ENCODE results near the gene ATF5. TPM values are rescaled to one million over a fixed set of nuclear protein-coding genes. Genes with fewer than 3 reads are reported as not detected.

Gene ATF5
- total and polyA plus RNA-seq, 2 of the 13 experiments (the other 11 are each of a cell fraction or from before 2014, with no cell fraction given) = 5.2 to 10.3 TPM

DNA sequence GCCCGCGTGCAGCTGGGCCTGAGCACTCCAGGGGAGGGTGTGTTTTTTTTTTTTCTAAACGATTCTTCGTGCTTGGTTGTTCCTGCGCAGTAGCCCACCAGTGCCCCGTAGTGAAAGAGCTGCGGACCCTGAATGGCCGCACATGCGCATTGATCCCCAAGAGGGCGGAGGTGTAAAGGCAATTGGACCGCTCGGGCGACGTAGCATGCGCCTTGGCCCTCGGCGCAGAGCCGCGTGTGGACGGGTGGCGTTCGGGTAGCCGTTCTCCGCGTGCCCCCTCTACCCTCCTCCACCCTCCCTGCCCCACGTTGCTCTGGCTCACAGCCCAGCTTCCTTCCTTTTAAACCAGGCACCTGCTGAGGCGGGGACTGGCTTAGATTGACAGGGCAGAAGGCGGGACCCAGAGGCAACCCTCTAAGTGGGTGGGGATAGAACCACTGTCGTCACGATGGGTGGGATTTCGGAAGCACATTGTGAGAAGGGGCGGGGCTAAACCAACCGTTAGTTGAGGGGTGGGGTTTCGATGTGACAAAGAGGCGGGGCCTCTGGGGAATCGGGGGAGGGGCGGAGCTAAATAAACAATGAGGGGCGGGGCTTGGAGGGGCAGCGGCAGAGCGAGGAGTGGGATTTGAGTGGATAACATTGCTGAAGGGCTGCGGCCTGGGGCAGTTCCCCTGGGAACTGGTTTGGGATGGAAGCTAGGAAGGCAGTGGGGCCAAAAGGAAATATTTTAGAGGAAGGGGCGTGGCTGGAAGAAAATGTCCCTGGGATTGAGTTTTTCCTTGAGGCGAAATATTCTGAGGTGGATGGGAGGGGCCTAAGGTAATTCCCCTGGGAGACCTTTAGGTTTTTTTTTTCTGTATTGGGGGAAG is 842 bp downstream of the ATF5 start (continued):
- TF ChIP-seq, protein P1, sequence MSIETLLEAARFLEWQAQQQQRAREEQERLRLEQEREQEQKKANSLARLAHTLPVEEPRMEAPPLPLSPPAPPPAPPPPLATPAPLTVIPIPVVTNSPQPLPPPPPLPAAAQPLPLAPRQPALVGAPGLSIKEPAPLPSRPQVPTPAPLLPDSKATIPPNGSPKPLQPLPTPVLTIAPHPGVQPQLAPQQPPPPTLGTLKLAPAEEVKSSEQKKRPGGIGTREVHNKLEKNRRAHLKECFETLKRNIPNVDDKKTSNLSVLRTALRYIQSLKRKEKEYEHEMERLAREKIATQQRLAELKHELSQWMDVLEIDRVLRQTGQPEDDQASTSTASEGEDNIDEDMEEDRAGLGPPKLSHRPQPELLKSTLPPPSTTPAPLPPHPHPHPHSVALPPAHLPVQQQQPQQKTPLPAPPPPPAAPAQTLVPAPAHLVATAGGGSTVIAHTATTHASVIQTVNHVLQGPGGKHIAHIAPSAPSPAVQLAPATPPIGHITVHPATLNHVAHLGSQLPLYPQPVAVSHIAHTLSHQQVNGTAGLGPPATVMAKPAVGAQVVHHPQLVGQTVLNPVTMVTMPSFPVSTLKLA (IDR thresholded peaks at IDR 0.05) = peak; percentile 48; the same call in 1 of the 2 replicates
- no peak for TF ChIP-seq SRF (IDR thresholded peaks at IDR 0.05; ENCODE audit: low read depth, low read length)
- 0 out of 2 replicates have a peak, but pooled peaks have one; percentile 53 for TF ChIP-seq ZNF792 (CRISPR knock-in tag; IDR thresholded peaks at IDR 0.05)
- TF ChIP-seq, protein P2, sequence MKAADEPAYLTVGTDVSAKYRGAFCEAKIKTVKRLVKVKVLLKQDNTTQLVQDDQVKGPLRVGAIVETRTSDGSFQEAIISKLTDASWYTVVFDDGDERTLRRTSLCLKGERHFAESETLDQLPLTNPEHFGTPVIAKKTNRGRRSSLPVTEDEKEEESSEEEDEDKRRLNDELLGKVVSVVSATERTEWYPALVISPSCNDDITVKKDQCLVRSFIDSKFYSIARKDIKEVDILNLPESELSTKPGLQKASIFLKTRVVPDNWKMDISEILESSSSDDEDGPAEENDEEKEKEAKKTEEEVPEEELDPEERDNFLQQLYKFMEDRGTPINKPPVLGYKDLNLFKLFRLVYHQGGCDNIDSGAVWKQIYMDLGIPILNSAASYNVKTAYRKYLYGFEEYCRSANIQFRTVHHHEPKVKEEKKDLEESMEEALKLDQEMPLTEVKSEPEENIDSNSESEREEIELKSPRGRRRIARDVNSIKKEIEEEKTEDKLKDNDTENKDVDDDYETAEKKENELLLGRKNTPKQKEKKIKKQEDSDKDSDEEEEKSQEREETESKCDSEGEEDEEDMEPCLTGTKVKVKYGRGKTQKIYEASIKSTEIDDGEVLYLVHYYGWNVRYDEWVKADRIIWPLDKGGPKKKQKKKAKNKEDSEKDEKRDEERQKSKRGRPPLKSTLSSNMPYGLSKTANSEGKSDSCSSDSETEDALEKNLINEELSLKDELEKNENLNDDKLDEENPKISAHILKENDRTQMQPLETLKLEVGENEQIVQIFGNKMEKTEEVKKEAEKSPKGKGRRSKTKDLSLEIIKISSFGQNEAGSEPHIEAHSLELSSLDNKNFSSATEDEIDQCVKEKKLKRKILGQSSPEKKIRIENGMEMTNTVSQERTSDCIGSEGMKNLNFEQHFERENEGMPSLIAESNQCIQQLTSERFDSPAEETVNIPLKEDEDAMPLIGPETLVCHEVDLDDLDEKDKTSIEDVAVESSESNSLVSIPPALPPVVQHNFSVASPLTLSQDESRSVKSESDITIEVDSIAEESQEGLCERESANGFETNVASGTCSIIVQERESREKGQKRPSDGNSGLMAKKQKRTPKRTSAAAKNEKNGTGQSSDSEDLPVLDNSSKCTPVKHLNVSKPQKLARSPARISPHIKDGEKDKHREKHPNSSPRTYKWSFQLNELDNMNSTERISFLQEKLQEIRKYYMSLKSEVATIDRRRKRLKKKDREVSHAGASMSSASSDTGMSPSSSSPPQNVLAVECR (CRISPR knock-in tag; IDR thresholded peaks at IDR 0.05; ENCODE audit: borderline replicate concordance) = peak; percentile 85
- TF ChIP-seq SRSF9 (IDR thresholded peaks at IDR 0.05; ENCODE audit: borderline replicate concordance, insufficient read depth, low read depth, low read length, poor library complexity, severe bottlenecking) = no peak
- TF ChIP-seq REXO4 (CRISPR knock-in tag; IDR thresholded peaks at IDR 0.05; ENCODE audit: borderline replicate concordance) = peak; percentile 80; the same call in 1 of the 2 replicates
- TF ChIP-seq ZNF562 (CRISPR knock-in tag; IDR thresholded peaks at IDR 0.05; ENCODE audit: borderline replicate concordance) = no peak
- TF ChIP-seq, protein P3, sequence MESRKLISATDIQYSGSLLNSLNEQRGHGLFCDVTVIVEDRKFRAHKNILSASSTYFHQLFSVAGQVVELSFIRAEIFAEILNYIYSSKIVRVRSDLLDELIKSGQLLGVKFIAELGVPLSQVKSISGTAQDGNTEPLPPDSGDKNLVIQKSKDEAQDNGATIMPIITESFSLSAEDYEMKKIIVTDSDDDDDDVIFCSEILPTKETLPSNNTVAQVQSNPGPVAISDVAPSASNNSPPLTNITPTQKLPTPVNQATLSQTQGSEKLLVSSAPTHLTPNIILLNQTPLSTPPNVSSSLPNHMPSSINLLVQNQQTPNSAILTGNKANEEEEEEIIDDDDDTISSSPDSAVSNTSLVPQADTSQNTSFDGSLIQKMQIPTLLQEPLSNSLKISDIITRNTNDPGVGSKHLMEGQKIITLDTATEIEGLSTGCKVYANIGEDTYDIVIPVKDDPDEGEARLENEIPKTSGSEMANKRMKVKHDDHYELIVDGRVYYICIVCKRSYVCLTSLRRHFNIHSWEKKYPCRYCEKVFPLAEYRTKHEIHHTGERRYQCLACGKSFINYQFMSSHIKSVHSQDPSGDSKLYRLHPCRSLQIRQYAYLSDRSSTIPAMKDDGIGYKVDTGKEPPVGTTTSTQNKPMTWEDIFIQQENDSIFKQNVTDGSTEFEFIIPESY (CRISPR knock-in tag; IDR thresholded peaks at IDR 0.05) = 0 out of 2 replicates have a peak, but pooled peaks have one; percentile 35
- TF ChIP-seq HOXA9 (CRISPR knock-in tag; IDR thresholded peaks at IDR 0.05; ENCODE audit: borderline replicate concordance) = no peak; the same call in 1 of the 2 replicates
- no peak for TF ChIP-seq CBX2 (IDR thresholded peaks at IDR 0.05; ENCODE audit: low read depth, low read length)
- 0 out of 2 replicates have a peak, but pooled peaks have one; percentile 64 for TF ChIP-seq CBX2 (CRISPR knock-in tag; IDR thresholded peaks at IDR 0.05; ENCODE audit: low read depth)
- no peak for TF ChIP-seq PRPF4 (IDR thresholded peaks at IDR 0.05; ENCODE audit: low read depth, low read length, poor library complexity, severe bottlenecking)
- TF ChIP-seq, protein P4, sequence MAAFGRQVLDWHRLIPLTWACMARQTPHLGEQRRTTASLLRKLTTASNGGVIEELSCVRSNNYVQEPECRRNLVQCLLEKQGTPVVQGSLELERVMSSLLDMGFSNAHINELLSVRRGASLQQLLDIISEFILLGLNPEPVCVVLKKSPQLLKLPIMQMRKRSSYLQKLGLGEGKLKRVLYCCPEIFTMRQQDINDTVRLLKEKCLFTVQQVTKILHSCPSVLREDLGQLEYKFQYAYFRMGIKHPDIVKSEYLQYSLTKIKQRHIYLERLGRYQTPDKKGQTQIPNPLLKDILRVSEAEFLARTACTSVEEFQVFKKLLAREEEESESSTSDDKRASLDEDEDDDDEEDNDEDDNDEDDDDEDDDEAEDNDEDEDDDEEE (CRISPR knock-in tag; IDR thresholded peaks at IDR 0.05) = peak; percentile 69; the same call in 1 of the 2 replicates
- TF ChIP-seq ZNF652 (CRISPR knock-in tag; IDR thresholded peaks at IDR 0.05; ENCODE audit: borderline replicate concordance, low read depth) = no peak
- peak; percentile 69; the same call in 1 of the 2 replicates for TF ChIP-seq AHR (CRISPR knock-in tag; IDR thresholded peaks at IDR 0.05)
- TF ChIP-seq TMF1 (CRISPR knock-in tag; IDR thresholded peaks at IDR 0.05; ENCODE audit: low read depth) = peak; percentile 40; the same call in 1 of the 2 replicates
- no peak for TF ChIP-seq KLF13 (CRISPR knock-in tag; IDR thresholded peaks at IDR 0.05)
- peak; percentile 59; the same call in 1 of the 2 replicates for TF ChIP-seq GPN1 (CRISPR knock-in tag; IDR thresholded peaks at IDR 0.05; ENCODE audit: borderline replicate concordance)
- TF ChIP-seq MEF2D (CRISPR knock-in tag; IDR thresholded peaks at IDR 0.05) = peak; percentile 59; the same call in 1 of the 2 replicates
- peak; percentile 86; the same call in 1 of the 2 replicates for TF ChIP-seq ZNF274 (CRISPR knock-in tag; IDR thresholded peaks at IDR 0.05)
